Fibroblast of upper back skin (primary cell): ENCODE data around the gene DUS1L.
A peak's percentile ranks its signal among the peaks of the same experiment; 100 is the strongest.
"Not testable (repeated sequence)": the region's sequence is repeated elsewhere in the genome, so short reads cannot be mapped to it uniquely, and the experiment has no call there.

Source experiments
- DNase-seq: peaks from one replicate; pipeline ENCODE4 v3.0.0-alpha.2; 2013

Gene DUS1L

GRCh38 chr17:82038796-82039409, 26.7 kb downstream of the DUS1L start:
- DNase-seq, result not testable (repeated sequence)

GRCh38 chr17:82037889-82038195, 27.8 kb downstream of the DUS1L start:
- no peak for DNase-seq

- peak; percentile 94 for DNase-seq
These were observed 28.3 kb downstream of the DUS1L start, which contains the start of gene DCXR for GRCh38 chr17:82037092-82037888. Gene DCXR (minus strand): TSS chr17:82037697. CDS start chr17:82037682, 15 bp downstream.

- DNase-seq, result no peak
These were observed 28.9 kb downstream of the DUS1L start for GRCh38 chr17:82036634-82037091.

- DNase-seq, result no peak
These were observed 29.5 kb downstream of the DUS1L start for GRCh38 chr17:82035956-82036633.

DNA sequence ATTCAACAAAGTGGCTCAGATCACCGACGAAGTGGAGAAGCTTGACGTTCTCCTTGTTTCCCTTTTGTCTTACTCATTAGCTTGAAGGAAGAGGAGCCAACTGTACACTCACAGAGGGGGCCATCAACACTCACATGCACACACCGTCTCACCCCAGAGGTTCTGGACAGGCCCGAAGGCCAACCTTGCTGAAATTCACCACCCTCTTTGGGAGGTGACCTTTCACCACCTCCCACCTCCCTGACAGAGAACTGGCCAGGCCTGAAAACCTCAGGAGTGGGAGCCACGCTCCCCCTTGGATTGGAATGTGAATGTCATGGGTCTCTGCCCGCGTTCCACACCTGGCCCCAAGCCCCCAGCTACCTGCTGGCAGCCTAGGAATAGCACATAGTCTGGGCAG, 30.1 kb downstream of the DUS1L start:
- no peak for DNase-seq

- no peak for DNase-seq
These were observed 31.1 kb downstream of the DUS1L start for GRCh38 chr17:82034371-82035011.

DNA sequence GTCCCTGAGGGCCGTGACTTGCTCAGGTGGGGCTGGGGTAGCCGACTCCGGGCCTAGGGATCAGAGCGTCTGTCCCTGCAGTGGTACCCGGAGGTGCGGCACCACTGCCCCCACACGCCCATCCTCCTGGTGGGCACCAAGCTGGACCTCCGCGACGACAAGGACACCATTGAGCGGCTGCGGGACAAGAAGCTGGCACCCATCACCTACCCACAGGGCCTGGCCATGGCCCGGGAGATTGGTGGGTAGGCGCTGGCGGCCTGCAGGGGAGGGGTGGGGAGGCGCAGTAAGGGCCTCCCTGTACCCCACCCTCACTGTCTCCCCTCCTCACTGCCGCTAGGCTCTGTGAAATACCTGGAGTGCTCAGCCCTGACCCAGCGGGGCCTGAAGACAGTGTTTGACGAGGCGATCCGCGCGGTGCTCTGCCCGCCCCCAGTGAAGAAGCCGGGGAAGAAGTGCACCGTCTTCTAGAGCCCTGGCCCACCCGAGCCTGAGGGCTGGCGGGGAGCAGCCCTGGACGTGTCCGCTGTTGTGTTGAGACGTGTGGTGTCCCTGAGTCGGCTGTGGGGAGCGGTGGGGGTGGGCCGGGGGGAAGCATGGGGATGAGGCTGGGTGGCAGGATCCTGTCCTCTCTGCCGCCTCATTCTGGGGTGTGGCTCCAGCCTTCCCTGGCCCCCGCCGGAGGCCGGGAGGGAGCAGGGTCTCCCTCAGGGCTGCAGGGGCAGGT, 32.1 kb downstream of the DUS1L start:
- DNase-seq, result no peak

- DNase-seq, result no peak
These were observed 33.5 kb downstream of the DUS1L start for GRCh38 chr17:82031885-82032627.

DNA sequence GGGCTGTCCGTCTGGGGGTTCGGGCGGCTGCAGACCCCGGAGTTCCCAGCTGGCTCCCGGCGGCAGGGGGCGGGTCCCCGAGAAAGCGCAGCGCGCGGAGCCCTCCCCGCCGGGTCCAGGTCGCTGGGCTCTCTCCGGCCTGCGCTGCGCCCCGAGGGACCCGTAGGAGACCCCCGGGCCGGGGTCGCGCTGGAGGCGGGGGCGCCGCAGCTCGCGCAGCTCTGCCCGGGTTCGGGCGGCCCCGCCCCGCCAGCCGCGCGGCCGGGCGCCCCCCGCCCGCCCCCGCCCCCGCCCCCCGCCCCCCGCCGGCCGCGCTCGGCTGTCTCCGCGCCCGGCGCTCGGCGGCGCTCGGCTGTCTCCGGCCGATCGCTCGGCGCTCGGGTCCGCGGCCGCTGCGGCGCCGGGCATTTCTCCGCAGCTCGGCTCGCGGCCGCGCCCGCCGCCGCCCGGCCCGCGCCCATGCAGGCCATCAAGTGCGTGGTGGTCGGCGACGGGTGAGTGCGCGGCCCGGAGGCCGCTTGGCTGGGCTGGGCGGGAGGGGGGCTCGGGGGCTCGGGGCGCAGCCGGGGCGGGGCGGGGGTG, 34.2 kb downstream of the DUS1L start, which contains the start of gene RAC3:
Gene RAC3 (plus strand): TSS at position 376 of the 582 bp plus-strand sequence. CDS start 84 bp downstream, at position 460.
- no peak for DNase-seq

DNA sequence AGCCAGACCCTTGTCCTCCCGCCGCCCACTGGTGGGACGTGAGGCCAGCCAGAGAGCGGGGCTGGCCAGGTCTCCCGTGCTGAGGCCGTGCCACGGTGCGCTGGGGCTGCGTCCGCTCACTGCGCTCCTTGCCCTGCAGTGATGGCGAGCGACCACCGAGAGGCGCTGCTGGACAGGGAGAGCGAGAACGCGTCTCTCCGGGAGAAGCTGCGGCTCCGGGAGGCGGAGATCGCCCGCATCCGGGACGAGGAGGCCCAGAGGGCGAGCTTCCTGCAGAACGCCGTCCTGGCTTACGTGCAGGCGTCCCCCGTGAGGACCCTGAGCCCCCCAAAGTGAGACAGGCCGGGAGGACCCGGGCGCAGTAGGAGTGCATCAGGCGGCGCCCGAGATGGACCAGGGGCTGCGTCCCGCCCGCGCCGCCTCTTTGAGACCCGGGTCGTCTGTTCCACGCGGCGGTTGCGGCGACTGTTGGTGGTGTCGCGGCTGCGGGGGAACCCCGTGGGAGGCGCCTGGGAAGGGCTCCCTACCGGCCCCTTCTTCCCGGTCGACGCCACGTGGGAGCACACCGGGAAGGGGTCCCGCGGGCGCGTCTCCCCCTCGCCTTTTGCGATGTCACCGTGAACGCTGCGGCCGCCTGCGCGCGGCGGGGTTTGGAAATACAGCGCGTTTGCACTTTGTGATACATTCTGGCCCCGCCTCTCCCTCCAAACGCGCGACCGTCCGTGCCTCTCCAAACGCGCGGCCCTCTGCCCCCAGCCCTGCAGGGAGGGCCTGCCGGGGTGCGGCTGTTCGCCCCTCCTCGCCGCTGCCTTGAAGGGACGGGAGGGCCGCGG, 34.9 kb downstream of the DUS1L start:
- DNase-seq, result peak; percentile 69

GRCh38 chr17:82029990-82030469, 35.6 kb downstream of the DUS1L start:
- no peak for DNase-seq

GRCh38 chr17:82029391-82029790, 36.2 kb downstream of the DUS1L start:
- no peak for DNase-seq

- DNase-seq, result no peak
These were observed 36.6 kb downstream of the DUS1L start for GRCh38 chr17:82028966-82029365.

DNA sequence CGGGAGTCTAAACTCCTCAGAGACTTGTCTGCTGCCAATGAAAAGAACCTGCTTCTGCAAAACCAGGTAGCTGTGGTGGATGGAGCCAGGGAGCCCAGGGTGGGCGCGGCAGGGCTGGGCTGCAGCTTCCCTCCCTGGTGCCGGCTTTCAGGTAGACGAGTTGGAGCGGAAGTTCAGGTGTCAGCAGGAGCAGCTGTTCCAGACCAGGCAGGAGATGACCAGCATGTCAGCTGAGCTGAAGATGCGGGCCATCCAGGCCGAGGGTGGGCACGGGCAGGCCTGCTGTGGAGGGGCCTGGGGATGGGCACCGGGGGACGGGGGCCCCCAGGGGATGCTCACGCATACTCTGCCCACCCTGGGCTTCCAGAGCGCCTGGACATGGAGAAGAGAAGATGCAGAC, 37.4 kb downstream of the DUS1L start:
- no peak for DNase-seq

GRCh38 chr17:82025401-82026107, 40.0 kb downstream of the DUS1L start:
- no peak for DNase-seq

DNA sequence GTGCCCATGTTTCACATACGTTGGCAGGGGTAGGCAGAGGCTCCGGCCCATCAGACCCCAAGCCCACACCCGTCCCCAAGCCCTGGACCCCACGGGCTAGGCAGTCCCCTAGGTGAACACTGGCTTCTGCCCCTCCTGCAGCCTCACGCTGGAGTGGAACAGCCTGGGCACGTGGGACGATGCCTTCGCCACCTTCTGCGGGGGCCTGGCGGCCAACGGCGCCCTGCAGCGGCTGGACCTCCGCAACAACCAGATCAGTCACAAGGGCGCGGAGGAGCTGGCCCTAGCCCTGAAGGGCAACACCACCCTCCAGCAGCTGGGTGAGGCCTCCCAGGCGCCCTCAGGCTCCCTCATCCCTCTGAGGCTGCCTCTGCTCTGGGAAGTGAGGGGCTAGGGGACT, 40.7 kb downstream of the DUS1L start:
- no peak for DNase-seq

DNA sequence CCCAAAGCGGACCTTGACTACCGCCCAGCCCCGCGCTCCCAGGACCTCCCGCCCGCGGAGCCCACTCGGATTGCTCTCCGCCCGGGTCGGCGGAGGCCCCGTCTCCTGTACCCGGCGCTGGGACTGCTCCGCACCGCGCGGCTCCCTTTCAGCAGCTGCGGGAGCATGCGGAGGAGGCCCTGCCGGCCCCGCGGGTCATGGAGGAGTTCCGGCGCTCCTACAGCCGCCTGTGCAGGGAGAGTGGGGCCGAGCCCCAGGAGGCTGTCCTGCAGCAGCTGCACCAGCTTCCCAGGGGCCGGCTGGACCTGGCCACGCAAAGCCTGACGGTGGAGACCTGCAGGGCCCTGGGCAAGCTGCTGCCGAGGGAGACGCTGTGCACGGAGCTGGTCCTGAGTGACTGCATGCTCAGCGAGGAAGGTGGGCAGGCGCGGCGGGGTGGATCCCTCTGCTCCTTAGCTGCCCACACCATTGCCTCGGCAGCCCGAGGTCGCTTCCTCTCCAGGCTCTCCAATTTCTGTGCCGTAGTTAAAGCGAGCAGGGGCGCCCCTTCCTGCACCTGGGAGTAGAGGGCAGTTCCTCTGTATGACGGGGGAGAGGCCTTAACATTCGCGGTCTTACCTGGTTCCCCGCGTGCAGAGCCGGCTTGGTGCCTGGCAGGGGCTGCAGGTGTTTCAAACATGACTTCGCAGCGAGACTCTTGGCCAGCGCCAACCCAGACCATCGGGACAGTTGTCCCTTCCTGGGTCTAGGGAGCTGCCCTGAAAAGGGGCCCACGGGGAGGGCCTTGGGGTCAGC, 42.0 kb downstream of the DUS1L start:
- no peak for DNase-seq

DNA sequence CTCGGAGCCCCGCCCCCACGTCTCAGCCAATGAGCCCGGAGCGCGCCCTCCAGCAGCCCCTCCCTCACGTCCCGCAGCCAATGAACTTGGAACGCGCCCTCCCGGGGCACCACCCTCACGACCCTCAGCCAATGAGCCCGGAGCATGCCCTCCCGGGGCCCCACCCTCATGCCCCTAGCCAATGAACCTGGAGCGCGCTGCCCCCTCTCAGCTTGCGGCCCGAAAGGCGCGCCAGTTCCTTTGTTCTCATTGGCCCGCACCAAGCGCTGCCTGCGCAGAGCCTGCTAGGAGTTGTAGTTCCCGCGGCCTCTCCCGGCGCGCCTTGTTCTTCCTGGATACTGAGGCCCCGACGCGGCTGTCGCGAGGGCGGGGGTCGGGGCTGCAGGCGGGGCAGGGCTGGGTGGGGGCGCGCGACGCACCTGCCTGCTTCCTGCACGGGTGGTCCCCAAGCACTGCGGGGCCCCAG, 42.6 kb downstream of the DUS1L start, which contains the start of gene LRRC45:
Gene LRRC45 (plus strand): TSS at position 325 of the 466 bp plus-strand sequence. CDS start 339 bp downstream, outside the sequence.
- peak; percentile 100 for DNase-seq
